NOMO-1 treated with DMSO at 0.1 percent for 48 hours (cell line): Measurements from ENCODE around the gene TP63.

Experiments
- DNase-seq: peaks from one replicate; lab custom pipeline; 2025; ENCODE audit not compliant: unreplicated experiment; lab: John Stamatoyannopoulos, UW

The TP63 gene

DNA sequence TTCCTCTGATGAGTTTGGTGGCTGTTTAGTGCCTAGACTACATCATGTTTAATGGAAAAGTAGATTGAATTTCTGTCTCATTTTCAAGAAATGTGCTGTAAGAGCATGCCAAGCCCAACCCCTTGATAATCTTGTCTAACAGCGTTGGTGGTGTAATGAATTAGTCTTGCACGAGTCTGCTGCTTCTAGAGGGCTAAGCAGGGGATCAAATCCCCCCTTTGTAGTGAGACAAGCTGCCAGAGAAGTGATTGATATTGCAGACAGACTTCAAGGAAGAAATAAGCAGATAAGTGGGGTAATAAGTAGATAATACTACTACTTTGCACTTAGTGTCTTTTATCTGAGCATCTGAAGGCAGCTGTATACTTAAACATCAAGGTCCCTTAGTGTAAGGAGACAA is 141.4 kb downstream of the TP63 start:
- DNase-seq = no peak

DNA sequence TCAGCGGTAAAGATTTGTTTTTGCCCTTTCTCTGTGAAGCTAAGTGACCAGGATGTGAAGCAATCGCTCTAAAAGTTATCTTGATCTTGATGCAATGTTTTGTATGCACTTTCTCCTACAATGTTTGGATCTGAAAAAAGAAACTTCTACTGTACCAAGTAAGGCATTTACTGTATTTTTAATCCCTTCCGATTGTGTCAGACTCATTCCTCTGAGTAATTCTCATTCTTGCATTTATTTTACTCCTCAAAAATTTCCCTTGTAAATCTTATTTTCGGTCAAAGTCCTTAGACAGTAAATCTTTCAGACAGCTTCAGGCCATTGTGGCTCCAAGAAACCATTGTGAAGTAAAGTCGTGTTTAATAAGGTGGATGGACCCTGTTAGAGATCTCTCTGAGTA is 141.9 kb downstream of the TP63 start:
- peak; percentile 64 for DNase-seq

DNA sequence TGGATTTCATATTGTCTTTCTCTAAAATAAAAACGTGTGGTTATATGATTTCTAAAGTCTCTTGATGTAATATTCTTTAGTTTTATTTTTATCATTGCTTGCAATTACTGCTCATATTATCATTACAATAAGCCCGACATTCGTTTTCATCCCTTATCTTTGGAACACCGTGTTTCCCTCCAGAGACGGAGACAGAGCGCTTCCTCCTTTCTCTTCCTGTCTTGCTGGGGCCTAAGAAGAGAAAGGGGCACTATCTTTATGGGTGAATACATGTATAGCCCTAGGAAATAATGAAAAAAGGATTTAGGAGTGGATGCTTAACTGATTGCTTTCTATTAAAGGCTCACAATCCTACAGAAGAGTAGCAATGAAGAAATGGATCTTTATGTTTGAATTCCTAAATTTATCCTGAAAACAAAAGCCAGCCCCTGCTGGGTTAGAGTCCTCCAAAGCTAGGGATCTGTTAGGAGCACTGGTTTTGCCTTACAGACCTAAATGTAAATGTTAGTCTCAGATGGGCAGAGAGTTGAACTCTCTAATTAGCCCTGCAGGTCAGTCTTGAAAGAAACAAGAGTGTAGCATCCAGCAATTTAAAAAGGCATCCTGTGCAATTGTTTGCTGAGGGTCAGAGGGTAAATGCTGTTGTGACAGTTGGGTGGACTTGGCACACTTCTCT is 145.1 kb downstream of the TP63 start:
- DNase-seq = peak; percentile 22

DNA sequence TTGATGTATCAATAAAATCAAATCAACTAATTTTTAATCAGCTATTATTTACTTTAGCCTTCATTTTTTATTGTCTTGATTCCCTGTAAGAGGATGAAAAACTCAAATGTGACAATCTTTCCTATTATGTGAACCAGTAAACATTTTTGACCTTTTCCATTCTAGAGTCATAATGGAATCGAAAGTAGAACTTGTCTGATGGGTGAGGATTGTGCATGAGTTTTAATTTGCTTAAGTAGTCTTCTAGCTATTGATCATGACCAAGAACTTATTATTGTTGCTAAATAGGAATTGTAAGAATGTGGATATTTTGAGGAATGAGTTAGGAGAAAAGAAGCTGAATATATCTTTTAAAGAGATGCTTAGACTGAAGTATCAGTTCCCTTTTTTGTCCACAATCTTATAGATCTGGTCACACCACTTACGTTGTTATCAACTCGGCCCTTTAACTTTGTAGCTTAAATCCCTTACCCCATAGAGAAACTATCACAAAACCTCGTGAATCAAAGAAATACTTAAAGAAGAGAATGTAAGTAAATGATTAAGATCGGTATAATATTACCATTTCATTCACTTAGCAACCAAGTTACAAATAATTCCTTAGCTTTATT is 147.3 kb downstream of the TP63 start:
- peak; percentile 80 for DNase-seq

DNA sequence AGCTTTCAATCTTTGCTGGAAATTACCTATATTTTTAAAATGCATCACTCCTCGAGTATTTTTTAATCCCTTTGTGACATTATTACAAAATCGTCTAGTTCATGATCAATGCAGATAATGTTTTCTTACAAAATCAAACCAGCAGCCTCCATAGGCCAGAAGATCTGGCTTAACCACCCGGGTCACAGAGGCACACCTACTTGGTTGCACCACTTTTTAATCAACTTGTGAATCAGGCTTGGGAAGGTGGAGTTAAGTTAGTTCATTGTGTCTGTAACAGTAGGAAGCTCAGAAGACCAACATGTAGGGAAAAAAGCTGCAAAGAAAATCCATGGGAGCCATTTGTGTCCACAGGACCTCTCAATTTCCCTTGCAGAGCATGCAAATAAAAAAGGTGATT is 148.0 kb downstream of the TP63 start:
- no peak for DNase-seq

DNA sequence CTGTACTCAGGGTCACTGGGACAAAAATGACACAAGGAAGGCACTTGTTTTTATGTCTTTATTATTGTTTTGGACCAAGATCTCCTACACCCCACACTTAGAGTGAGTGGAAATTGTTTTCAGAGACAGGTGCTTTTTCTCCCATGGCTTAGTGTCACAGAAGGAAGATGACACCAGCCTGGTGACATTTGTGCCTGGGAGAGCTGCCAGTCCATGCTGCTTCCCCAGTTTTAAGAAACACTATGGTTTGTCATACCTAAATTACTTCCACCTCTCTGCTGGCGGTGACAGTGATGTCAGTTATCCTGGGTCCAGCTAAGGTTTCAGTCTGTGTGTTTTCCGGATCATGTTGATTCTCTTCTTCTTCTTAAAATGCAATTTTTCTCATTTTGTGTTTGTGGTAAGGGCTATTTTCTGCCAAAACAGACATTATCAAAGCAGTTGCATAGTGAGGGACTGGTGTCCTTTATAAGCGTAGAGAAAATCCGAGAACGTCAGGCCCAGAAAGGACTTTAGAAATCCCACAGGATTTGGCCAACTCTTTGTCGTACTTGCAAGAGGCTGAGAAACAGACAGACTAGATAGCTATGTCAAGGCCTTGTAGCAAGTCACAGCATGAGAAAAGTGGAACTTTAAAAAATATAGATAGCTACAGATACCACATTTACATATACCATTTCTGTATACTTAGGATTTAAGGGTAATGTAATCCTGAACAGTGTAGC is 149.5 kb downstream of the TP63 start:
- DNase-seq = no peak

DNA sequence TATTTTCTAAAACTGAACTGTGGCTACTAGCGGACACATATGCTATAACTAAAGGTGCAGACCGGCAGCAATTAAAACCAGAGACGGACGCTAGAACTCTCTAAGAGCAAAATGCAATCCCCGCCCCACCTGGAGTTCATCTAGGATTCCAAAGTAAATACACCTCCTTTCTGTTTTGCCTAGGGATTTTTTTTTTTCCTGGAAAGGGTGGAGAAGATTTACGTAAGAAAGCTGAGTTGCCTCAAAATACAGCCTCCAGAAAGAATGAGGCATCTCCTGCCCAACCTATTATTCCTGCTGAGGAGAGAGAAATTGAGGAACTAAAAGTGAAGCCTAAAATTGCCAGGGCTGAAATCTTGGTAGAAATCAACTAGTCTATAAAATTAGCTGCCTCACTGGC is 150.2 kb downstream of the TP63 start:
- no peak for DNase-seq

DNA sequence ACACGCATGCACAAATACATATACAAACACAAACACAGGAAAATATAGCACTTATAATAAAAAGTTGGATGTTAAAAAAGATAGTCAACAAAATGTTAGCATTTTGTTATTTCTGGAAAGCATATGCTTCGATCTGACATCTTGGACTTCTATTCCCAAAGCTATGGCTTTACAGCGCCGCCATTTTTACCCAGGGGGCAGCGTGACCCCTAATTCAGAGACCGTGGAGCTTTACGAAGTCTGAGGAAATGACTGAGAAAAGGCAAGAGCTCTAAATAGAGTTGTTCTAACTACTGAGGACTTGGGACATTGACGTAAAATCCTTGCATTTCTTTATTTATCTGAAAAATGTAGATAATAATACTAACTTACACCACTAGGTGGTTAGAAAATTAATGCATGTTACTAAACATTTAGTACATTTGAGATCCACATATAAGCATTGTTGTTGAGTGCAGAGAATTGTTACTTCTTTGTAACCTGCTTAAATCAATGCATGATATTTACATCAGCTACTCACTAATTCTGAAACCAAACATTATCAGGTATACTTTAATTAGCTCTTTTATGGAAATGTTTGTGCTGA is 155.4 kb downstream of the TP63 start:
- no peak for DNase-seq

DNA sequence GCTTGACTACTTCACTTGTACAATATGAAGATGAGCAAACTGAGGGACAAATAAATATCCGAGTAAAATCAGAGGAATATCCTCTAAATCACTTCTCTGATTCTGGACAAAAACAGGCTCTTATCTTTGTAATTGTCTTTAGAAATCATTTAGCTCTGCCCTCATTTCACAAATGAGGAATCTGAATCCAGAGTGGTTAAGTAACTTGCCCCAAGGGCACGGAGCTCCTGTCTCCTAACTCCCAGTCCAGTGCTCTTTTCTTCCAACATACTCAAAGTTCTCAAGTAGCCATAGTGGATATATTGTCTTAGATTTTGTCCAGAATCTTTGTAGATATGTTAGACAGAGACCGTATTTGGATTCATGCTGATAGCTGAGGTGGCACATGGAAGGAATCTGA is 156.0 kb downstream of the TP63 start:
- no peak for DNase-seq

DNA sequence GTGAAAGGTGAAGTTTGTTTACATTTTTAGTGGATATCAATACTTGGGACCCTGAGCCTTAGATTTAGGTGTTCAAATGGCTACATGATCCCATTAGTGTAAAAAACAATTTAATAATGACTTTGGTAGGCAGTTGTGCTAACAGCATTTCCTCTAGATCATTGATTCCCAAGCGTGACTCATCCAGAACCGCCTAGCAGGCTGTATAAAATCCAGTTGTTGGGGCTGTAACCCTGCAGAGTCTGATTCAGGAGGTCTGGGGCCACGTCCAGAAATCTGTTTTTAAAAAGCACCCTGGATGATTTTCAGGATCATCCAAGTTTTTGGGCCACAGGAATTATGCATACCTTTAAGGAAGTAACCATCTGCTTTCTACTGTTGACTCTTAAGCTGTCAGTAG is 156.4 kb downstream of the TP63 start:
- DNase-seq = no peak

DNA sequence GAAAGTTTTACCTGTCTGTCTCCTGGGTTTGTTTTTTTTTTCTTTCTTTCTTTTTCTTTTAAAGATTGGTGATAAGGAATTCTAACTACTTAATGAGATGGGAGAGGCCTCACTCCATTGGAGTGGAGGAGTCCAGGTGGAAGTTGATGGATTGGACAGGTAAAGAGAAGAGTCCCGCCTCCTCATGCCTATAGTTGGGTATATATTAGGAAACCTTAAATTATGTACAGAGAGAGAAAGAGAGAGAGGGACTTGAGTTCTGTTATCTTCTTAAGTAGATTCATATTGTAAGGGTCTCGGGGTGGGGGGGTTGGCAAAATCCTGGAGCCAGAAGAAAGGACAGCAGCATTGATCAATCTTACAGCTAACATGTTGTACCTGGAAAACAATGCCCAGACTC is 158.2 kb downstream of the TP63 start:
- DNase-seq = no peak

DNA sequence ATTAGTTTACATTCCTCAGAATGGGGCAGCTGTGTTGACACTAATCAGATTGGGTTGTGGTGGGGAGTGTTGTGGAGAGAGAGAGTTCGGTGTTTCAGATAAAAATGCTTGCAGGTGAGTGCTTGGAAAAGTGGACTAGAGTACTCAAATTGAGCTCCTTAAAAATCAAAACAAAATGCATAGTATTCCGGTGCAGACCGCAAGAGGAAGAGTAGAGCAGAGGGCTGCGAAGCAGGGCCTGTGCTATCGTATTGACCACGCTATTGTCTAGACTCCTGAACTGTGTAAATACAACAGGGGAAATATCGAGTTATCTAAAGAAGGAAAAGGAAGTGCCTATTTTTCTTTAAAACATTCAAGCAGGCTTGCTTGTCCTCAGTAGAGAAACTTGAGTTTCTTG is 159.5 kb downstream of the TP63 start:
- no peak for DNase-seq

DNA sequence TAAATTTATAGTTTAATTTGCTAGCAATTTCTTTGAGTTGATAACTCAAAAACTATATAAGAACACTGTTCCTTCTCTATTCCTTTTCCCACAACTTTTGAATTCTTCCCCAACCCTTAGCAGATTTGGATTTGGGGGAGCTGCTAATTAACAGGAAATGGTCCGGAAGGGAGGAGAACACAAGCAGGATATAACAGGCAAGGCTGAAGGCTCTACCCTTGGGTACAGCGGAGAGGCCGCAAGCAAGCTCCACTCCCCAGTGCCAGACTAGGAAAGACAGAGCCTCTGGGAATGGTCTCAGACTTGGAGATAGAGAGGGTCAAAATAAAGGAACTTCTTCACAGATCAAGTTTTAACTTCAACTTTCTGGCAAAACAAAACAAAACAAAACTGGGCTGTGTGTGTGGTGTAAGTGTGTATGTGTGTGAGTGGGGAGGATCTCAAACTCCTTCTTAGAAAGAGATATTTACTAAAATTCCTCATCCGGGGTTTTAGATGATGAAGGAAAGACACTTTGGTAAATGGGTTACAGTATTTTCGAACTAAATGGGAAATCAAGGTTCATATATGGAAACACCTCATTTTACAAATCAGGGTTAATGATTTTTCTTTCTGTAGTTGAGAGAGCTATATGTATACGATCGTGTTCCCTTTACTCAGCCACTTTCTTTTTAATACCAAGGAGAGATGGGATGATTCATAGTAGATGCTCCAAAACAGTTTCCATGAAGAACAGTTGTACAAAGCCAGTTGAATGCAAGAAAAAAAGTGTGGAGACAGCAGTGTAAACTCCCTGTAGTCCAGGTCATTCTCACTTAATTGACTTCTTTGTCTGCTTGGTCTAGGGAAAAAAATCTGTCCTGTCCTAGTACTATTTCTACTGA is 161.1 kb downstream of the TP63 start:
- no peak for DNase-seq

DNA sequence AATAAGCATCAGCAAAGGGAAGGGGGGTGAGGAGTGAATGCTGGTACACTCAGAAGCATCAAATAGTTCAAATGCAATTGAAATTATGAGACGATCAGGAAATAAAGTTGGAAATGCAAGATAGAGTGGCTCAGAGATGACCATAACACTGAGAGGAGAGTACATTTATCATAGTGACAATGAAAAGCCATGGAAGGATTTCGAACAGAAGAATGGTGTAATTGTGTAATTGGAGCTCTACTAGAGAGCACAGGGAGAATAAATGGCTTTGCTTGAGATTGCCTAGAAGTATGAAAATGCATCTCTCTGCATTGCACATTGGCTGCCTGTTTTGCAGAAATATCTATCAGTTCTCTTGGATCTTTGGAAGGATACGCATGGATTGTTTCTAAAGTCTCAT is 163.3 kb downstream of the TP63 start:
- DNase-seq = no peak

DNA sequence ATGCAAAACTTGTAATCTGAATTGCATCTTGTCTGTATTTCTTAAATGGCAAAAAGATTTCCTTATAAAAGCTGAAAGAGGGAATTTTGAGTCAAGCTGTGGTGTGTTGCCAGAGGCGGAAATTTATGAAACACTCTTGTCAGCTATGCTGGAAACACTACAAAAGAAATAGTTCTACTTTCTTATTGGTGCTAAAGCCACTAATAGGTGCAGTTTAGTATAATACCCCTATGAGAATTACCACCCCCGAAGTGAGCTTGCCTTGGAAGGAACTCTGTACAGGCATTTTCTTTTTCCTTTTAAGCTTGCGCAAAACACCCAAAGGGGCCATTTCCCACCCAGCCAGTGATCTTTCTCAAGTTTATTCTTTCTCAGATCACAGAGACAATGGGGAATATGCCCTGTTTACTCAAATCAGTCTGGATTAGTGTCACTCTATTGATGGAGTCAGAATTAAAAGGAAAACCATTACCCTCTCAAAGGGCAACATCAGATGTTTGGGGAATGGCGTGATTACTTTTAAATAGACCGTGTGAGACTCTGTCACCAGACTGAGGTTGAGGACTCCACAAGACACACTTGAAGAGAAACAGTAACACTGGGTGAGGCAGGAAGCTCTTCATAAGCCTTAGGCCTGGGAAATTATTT is 166.0 kb downstream of the TP63 start:
- no peak for DNase-seq

DNA sequence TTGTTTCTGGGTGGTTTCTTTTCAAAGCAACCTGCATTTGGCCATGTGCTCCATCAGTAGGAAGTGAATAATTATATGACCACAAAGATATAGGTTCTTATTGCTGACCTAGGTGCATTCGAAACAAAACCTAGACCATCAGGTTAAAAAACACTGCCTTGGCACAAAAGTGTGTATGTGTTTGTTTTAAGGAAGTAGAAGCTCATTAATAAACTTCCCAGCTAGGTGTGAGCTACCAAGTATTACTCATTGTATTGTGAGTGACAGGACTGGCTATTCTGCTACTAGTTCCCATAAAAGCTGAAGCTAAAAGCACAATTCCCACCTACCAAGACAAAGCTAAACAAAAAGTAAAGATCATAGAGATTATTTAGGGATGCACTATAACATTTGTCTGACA is 168.2 kb downstream of the TP63 start:
- DNase-seq = no peak

DNA sequence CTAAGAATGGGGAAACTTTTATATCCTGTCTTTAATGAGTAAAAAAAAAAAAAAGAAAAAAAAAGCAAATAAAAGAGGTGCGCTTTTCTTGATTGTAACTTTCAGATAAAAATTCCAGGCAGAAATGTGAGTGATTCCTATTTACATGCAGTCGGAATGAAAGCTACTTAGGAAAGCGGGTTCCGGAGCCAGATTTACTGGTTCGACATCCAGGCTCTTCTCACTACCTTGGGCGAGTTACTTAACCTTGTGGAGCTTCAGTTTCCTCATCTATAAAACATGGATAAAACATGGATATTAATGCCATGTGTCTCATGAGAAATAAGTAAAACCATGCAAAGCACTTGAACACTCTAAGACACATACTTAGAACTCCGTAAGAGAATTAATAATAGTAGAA is 169.2 kb downstream of the TP63 start:
- no peak for DNase-seq

DNA sequence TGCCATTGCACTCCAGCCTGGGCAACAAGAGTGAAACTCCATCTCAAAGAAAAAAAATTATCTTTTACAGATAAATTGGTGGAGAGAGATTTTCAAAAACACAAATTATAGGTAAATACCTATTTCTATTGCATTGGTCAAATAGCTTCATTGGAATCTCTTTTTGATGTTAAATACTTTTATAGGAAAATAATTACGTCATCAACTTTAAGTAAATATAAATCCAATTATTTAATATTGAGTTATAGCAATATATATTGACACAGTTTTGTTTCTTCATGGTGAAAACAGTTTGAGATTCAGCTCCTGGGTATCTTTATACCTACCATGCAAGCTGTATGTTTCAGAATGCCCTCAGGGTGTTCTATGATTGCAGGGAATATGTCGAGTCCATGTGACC is 172.1 kb downstream of the TP63 start:
- DNase-seq = no peak

DNA sequence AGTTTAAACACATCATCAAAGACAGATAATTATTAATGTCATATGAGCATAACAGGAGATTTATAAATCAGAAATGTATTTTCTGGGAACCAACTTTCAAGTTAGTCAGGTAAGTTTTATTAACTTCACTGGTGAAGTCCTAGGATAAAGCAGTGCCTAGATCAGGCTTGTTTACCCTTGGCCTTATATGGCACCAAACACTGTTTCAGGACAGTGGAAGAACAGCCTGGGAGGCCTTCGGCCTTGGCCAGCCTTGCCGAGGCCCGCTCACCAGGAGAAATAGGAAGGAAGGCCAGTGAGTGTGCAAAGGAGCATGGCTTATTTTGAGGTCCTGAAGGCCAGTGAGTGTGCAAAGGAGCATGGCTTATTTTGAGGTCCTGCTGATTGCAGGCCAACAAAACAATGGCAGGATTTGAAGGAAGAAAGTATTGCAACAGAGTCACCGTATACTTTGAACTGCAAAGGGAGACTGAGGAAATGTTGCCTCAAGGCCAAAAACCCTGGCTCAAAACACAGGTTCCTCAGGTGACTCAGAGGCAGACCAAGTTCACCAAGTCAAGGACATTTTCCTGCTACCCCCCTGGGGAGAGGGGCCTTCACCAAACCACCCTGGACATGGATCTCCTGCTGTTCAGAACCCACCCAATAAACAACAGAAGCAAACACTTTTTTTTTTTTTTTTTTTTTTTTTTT is 174.3 kb downstream of the TP63 start:
- DNase-seq = no peak
